Stimulated activated CD4-positive, alpha-beta T cell treated with anti-CD3 and anti-CD28 coated beads, TNF-alpha, amount 100 ng/mL, for 24 hours (primary cell): ENCODE data around the gene CPXM1.
A peak's percentile ranks its signal among the peaks of the same experiment; 100 is the strongest.

ENCODE experiments used
- DNase-seq, 3 experiments: peaks; one replicate each; pipeline ENCODE4 v3.0.0-alpha.2; 2020; ENCODE audit warnings: low read depth in 3 of 3

Gene CPXM1

DNA sequence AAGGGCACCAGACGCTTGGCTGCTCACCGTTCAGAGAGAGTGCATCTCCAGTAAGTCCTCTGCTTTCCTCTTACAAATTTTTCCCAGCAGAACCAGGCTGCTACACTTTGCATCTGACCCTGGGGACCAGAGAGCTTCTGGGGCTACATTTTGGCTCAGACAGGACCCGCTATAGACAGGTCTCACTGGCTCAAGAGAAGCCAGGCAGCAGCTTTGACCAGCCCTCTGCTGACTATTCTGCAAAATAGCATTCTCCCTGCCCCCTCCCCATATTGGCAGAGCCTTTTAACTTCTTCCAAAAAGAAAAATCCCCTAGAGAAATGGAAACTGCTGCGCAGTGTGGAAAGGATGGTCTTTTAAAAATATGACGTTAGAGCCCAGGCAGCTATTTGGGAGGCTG, 37.2 kb downstream of the CPXM1 start:
- no peak for DNase-seq

DNA sequence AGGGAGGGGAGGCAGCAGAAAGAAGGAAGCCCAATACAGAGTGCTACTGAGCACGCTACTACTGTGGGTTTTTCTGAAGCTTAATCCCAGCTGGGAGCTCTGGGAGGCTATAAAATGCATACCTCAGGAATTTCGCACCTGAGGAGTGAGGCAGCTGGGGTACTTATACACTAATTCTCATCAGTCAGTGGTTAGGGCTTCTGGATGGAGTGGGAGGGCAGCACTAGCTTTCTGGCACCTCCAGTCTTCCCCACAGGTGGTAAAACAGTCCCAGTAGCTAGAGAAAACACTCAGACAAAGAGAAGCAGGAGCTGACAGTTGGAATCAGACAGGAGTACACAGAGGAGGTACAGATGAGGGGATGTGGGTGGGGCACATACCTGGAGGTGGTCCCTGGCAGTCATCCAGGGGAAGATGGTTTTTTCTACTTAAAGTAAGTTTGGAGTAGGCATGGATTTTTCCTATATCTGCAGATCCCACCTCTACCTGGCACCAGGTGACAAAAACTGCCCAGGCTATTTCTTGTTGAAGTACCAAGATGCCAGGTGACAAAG, 37.8 kb downstream of the CPXM1 start:
- DNase-seq = no peak

DNA sequence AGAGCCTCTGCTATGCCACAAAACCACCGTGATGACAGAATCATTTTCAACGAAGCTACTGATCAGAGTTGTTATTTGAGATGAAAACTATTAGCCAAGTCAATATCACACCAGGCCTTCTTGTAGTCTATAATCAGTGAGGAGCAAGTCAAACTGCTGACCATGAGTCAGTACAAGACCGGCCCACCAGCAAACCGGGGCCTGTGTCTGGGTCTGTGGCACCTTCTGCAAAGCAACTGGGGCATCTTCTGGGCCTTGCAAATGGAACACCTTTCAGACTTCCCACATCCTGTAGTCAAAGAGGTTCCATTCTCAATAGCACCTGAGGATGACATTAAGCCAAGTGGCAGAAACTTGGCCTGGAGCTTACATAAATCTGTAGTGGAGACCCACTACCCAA, 38.5 kb downstream of the CPXM1 start:
- DNase-seq = no peak

DNA sequence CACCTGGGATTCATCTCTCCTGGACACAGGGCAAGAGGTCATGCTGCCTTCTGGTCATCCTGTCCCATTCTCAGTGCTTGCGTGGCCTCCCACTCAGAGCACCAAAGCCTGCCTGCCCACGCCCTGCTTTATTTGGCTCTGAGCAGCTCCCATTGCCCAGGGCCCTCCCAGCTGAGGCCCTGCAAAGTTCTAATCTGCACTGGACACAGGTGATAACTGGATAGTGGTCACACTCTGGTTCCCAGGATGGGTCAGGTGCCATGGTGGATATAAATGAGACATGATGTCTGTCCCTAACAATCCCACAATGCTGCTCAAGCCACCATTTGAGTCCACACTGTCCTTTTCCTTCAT, 39.5 kb downstream of the CPXM1 start:
- DNase-seq = no peak

DNA sequence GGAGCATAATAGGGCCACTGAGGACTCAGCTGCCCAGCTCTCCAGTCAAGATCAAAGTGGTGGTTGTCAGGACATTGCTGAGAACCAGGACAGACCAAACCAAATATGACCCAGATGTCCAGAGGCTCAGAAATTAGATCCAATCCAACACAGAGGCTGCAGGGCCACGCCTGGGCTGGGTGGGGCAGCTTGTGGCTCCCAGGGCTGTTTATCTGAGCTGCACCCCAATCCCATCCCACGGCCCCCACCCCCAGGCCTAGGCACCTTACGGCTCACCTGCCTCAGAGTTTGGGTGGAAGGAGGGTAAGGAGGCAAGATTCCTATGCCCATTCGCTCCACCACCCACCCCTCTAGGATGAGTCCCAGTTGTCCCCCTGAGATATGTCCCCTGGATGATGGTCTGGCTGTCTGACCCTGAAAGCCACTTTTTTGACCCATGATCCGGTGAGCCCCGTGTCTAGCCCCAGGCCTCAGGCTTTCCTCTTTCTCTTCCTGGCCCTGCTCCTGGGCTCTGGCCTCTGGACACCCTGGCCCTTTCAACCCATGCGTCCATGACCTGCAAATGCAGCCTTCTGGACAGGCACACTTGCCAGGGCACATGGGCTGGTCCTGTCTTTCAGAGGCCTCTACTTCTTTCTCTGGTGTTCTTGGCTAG, 40.0 kb downstream of the CPXM1 start:
- DNase-seq = no peak

DNA sequence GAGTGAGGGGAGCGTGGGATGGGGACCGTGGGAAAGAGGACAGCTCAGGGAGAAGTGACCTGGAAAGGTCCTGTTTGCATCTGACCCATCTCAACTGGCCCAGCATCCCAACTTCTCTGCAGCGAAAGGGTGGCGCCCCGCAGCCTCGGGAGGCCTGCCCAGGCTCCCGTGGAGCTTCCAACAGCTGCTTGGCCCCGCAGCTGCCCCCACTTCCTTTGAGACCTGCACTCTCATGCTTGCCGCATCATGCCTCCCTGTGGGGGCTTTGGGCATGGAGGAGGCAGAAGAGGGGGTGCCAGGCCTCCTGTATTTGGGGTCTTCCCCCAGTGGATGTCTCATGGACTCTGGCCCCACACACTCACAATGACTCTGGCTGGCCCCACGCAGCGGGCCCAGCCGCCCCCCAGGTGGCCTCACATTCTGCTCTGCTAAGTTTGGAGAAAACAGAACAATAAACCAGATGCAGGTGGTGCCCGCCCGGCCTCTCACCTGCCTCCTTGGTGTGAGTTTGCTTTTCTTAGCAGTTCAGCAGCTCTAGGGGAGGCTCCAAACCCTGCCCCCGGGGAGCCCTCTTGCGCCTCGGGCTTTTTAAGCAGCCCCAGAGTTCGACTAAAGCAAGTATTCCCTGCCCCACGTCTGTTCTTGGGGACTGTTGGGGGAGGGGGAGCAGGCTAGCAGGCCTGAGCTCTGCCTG, 40.7 kb downstream of the CPXM1 start:
- no peak for DNase-seq

DNA sequence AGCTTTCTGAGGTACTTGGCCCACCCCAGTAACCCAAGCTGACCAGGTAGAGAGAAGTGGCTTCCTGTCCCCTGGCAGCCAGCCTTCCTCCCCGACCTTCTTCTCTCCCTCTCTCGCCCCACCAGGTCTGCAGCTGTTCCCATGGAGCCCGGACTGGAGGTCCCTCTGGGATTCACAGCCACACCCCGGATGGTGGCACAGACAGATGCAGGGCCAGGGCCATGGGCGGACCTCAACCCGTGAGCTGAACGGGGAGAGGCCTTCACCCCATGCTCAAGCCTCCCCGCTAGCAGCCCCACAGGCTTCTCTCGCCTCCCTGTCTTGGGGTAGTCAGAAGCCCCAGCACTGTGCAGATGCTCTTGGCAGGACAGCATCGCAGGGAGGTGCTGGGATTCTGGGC, 41.3 kb downstream of the CPXM1 start:
- no peak for DNase-seq

DNA sequence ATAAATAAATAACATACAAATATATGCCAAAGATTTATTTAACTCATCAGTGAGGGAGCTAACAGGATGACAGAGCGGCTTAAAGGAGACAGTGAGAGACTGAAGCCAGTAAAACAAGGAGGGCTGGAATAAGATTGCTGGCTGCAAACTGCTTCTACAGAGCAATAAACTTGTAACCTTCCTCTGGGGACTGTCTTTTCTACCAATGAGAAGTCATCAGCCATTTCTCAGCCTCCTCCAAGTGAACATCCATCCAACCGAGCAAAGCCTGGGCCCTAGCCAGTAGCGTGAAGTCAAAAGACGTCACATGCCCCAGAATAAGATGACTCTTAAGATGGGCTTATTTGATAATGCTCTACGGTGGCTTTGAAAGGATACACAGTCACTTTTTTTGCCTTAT, 42.5 kb downstream of the CPXM1 start:
- DNase-seq = no peak

DNA sequence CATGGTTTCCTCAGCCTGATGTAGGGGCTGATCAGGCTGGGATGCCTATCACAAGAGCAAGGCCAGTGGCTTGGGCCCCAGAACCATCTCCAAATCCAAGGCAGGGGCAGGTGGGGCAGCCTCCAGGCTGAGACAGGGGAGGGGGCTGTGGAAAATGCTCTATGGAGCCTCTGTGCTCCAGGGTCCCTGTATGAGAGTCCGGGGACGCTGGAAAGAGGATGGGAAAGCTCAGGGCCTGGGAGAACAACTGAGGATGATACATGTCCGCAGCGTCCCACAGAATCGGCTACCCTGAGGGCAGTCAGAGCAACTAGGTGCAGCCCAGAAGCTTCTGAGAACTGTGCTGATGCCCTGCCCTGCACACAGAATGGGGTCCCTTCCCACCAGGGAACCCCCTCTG, 43.4 kb downstream of the CPXM1 start:
- no peak for DNase-seq

DNA sequence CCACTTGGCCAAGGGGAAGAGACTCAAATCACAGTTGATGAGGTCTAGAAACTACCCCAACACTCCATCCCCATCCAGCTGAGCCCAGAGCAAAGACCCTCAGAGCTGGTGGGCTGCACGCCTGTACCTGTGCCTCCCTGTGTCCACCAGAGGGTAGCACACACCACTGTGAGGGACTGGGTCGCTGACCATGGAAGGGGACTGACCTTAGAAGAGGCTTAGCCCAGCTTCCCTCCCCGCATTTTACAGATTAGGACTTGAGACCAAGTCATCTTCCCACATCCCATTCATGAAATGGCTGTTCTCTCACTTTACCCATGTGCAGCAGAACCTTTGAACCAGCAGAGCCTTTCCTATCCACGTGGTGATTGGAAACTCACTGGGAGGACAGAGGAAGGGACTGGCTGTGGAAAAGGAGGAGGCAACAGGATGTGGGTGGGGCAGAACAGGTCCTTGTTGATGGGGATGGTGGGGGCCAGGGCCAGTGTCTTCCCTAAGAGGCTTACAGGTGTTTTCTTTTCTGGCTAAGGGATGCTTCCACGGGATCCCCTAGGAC, 44.3 kb downstream of the CPXM1 start:
- no peak for DNase-seq

DNA sequence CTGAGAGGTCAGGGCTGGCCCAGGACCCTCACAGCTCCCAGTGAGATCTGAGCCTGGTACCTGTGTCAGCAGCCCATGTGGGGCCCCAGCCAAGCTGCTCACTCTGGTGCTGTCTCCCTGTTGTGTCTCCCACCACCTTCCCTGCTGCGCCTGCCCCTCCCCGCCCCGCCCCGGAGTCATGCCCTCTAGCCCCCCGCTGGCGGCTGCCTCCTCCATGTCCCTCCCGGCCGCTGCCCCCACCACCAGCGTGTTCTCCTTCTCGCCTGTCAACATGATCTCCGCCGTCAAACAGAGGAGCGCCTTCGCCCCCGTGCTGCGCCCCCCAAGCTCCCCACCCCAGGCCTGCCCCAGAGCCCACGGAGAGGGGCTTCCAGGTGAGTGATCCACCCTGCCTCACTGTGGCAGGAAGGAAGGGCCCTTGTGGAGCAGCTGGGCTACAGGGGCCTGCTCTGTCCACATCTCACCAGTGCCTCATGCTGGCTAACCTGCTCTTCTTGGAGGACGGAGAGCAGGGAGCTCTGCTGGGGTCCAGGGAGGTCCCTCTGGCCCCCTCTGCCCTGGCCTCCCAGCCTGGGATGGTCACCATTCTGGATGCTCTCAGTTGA, 44.9 kb downstream of the CPXM1 start:
- DNase-seq = no peak

DNA sequence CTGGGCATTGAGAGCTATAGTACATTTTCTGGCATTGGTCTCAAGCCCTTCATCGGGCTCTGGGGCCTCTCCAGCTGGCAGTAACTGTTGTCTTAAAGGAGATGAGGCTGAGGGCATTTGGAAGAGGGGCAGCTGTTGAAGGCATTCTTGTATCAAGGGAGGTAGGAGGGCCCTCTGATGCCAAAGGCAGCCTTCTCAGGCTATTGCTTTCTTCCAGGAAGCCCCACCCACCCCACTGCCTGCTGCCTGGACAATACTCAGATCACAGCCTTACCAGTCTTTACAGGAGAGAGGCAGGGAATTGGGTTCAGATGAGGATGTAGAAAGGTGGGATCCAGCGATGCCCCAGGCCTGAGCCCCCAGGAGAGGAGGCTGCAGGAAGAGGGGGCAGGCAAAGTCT, 46.0 kb downstream of the CPXM1 start:
- no peak for DNase-seq

DNA sequence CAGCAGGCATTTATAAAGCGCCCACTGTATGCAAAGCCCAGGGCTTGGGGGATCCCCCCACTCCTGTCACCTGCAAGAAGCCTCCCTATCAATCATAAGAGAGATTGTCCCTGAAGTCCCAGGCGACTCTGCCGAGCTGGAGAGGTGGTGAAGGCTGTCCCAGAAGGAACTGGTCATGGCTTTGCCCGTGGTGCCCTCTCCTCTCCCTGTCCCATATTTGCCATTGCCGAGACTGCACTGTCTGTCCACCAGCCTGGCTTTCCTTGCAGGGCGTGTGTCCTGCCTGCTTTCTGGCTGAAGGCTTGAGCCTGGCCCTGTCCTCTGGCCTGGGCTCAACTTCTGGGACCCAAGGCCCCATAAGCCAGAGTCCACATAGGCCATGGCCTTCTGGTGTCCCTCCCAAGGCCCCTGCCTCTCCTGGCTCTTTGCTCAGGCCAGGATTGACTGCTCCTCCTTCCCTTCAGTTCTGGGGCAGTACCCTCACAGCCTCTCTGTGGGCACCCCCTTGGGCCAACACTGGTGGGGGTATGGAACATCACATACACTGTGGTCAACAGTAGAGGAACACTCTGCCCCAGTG, 46.9 kb downstream of the CPXM1 start:
- no peak for DNase-seq

DNA sequence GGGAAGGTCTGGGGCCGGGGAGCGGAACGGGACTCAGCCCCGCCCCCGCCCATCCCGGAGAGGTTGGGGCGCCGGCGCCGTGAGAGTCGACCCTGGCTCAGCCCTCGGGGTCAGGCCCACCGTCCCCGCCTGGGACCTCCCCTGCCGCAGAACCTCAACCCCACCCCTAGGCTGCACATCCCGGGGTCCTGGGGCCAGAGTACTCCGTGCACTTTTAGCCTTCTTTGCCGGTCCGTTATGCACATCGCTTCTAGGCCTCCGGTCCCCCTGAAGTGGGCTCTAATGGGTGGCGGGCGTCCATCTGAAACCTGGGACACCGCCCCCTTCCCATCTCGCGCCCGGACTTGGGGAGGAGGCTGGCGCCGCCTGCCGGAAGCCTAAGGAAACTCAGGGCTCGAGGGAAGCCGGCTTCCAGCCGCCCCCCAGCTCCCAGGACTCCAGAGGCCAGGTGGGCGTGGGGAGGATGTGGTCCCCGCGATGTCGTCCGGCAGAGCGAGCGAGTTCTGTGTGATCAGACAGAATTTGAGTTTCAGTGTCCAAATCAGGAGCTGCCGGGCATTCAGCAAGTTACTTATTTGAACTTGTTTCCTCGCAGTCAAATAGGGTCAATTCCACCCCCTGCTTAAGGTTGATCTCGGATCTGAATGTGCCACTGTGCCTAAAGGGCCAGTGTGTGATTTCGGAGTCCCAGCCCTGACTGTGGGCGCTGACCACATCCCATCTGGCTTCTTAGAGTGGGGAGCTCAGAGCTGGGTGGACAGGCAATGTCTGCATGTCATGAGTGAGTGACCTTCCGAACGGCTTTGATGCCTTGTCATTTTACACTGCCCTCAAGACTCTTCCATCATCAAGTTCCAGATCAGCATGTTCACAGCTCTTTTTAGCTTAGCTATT, 47.6 kb downstream of the CPXM1 start:
- peak in 1 of 3 experiments; percentile 45 for DNase-seq

DNA sequence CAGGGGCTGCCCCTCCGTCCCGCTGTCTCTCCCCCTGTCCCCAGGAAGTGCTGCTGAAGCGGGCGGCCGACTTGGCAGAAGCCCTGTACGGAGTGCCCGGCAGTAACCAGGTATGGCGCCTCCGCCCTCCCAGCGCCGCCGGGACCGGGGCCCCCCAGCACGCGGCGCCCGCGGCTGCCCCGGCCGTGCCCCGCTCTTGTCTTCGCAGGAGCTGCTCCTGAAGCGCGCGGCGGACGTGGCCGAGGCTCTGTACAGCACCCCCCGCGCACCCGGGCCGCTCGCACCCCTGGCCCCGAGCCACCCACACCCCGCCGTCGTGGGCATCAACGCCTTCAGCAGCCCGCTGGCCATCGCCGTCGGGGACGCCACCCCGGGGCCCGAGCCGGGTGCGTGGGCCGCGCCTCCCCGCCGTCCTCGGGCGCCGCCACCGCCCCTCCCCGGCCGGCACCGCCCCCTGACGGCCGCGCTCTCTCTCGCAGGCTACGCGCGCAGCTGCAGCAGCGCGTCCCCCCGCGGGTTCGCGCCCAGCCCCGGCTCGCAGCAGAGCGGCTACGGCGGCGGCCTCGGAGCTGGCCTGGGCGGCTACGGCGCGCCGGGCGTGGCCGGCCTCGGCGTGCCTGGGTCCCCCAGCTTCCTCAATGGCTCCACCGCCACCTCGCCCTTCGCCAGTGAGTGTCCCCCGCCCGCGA, 48.4 kb downstream of the CPXM1 start:
- DNase-seq = peak in 1 of 3 experiments; percentile 52

DNA sequence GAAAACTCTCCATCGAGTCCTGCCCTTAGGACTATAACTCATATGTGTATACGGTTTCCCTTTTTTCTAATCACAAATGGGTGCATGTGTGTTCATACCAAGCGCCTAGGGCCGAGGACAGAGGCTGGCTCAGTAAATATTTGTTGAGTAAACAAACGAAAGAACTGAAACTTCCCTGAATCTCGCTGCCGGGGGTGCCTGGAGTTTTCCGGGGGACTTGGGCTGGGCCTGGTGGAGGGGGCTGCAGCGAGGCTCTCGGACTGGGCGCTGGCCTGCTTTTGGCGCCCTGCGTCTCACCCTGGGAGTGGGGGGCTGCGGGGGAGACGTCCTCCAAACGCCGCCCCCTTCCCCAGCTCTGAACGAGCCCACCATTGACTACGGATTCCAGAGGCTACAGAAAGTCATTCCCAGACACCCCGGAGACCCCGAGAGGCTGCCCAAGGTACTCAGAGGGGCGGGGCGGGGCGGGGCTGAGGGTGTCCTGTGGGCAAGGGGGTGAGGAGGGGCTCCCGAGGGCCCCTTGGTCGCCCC, 49.0 kb downstream of the CPXM1 start:
- no peak for DNase-seq

DNA sequence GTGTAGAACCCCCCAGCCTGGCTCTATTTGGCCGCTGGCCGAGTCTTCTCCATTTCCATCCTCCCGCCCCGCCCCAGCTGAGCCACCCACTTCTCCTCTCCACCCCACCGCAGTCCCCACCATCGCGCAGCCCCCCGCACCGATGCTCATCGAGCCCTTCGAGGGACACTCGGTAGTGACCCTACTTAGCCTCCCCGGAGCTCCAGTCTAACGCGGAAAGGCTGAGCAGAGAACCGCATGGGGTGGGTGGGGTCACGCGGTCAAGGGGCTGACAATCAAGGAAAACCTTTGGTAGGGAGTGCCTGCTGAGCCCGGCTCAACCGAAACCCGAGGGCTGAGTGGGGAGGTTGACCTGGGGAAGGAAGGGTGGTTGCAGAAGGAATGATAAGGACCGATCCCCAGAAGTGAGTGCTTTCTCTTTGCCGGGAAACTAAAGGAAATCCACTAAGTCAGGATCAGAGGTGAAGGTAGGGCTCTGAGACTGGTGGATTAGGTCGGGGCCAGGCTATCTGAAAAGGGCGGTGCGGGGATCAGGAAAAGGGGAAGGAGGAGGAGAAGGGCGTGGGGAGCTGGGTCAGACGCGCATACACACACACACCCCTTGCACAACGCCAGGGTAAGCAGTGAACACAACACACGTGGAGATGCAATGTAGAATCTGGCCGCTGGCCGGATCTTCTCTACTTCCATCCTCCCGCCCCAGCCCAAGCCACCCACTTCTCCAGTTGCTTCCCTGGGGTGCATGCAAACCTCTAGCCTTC, 49.8 kb downstream of the CPXM1 start:
- no peak for DNase-seq

DNA sequence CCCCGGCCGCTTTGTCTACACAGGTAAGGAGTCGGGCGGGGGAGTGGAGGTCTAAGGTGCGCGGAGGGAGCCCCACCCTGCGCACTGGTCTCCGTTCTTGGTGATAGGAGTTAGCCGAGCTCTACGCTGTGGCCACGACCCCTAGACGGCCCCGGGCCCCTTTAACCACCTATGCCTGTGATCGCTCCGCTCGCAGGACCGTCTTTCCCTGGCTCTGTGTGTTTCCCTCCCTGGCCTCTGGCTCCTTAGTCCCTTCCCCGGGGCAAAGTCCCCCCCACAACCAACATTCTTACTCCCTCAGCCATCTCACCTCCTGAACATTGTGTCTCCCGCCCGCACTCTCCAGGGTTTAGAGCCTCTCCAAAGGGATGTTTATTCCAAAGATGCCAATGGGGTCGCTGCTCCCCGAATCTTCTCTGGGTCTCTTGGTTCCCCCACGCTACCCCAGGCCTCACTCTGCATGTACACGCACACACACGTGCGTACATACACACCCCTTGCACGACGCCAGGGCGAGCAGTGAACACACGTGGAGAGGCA, 50.4 kb downstream of the CPXM1 start:
- DNase-seq = no peak

DNA sequence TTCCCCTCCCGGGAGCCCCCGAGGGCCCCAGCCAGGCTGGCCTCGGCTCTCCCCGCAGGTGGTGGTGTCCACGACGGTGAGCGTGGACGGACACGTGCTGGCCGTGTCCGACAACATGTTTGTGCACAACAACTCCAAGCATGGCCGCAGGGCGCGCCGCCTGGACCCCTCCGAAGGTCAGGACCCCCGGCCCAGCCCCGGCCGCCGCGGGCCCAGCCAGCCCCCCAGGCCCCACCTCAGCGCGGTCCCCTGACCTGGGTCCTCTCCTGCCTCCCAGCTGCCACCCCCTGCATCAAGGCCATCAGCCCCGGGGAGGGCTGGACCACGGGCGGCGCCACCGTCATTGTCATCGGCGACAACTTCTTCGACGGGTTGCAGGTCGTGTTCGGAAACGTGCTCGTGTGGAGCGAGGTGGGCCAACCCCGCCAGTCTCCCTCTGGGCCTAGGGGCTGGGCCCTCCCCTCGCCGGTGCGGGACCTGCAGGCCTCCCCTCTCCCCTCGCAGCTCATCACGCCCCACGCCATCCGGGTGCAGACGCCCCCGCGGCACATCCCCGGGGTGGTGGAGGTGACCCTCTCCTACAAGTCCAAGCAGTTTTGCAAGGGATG, 51.0 kb downstream of the CPXM1 start:
- DNase-seq = no peak
